ENCODE results near the gene ARID3C.

DNA sequence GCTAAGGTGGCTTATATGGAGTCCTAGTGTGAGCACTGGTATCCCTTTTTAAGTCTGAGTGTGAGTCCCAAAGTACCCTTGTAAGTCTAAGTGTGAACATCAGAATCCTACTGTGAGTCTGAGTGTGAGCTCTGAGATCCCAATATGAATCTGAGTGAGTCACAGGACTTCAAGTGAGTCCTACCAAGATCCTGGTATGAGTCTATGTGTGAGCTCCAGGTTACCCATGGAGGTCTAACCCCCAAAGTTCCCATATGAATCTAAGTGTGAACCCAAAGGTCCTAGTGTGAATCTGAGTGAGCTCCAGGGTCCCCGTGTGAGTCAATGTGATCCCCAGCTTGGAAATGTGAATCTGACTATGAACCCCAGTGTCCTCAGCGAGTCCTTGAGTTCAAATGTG is 41.6 kb downstream of the ARID3C start:
- TF ChIP-seq CTCF (conservative IDR thresholded peaks at IDR 0.05 in 1 of 2, IDR thresholded peaks at IDR 0.05 in 1 of 2; ENCODE audit: extremely low read depth in 1 of 2, insufficient read depth in 1 of 2, low read depth in 1 of 2, low read length in 2 of 2) (no peak), EZH2 (IDR thresholded peaks at IDR 0.05; ENCODE audit: borderline replicate concordance, low read length) (no peak)
